NCI-H2196 (cell line): ENCODE results near the gene PPP2CA.
"Not testable (repeated sequence)": the region's sequence is repeated elsewhere in the genome, so short reads cannot be mapped to it uniquely, and the experiment has no call there.

Source experiments
- DNase-seq: peaks from one replicate; lab custom pipeline; 2025; ENCODE audit not compliant: unreplicated experiment; lab: John Stamatoyannopoulos, UW

The PPP2CA gene

GRCh38 chr5:134245692-134246091 lies 19.8 kb upstream of the PPP2CA start:
- DNase-seq = no peak

GRCh38 chr5:134245101-134245604 lies 19.3 kb upstream of the PPP2CA start:
- no peak for DNase-seq

GRCh38 chr5:134242146-134242545 lies 16.3 kb upstream of the PPP2CA start:
- DNase-seq = no peak

- peak; percentile 47 for DNase-seq
Measured at GRCh38 chr5:134240421-134240962, 14.6 kb upstream of the PPP2CA start.

GRCh38 chr5:134236820-134237219 lies 10.9 kb upstream of the PPP2CA start:
- no peak for DNase-seq

GRCh38 chr5:134236318-134236717 lies 10.4 kb upstream of the PPP2CA start:
- DNase-seq = no peak

- no peak for DNase-seq
Measured at GRCh38 chr5:134228624-134229023, 2.8 kb upstream of the PPP2CA start.

GRCh38 chr5:134227776-134228175 lies 1.9 kb upstream of the PPP2CA start:
- no peak for DNase-seq

- DNase-seq = peak; percentile 73
Measured at GRCh38 chr5:134227259-134227658, 1.4 kb upstream of the PPP2CA start.

- peak; percentile 87 for DNase-seq
Measured at GRCh38 chr5:134226441-134227192, 744 bp upstream of the PPP2CA start.

GRCh38 chr5:134224888-134225779 lies 739 bp downstream of the PPP2CA start:
- DNase-seq = peak; percentile 39

GRCh38 chr5:134223406-134224248 lies 2.2 kb downstream of the PPP2CA start:
- DNase-seq = no peak

GRCh38 chr5:134221690-134222089 lies 4.2 kb downstream of the PPP2CA start:
- DNase-seq = not testable (repeated sequence)

GRCh38 chr5:134215757-134216156 lies 10.1 kb downstream of the PPP2CA start:
- no peak for DNase-seq

- not testable (repeated sequence) for DNase-seq
Measured at GRCh38 chr5:134211263-134212031, 14.4 kb downstream of the PPP2CA start.

- DNase-seq = no peak
Measured at GRCh38 chr5:134209477-134210245, 16.2 kb downstream of the PPP2CA start.

- DNase-seq = no peak
Measured at GRCh38 chr5:134207696-134208095, 18.2 kb downstream of the PPP2CA start.

GRCh38 chr5:134206627-134207160 lies 19.2 kb downstream of the PPP2CA start:
- no peak for DNase-seq

GRCh38 chr5:134204575-134204974 lies 21.3 kb downstream of the PPP2CA start:
- no peak for DNase-seq
